HG02623 (cell line): Measurements from ENCODE around the gene MUC5B.
"Not testable (repeated sequence)": the region's sequence is repeated elsewhere in the genome, so short reads cannot be mapped to it uniquely, and the experiment has no call there.

Source experiments
- ATAC-seq: cut with Tn5 transposase; IDR thresholded peaks from one replicate; pipeline ENCODE4 v1.9.1; 2021; ENCODE audit warnings: moderate library complexity; ENCODE audit not compliant: unreplicated experiment

MUC5B gene

GRCh38 chr11:1244557-1244956 is 21.7 kb downstream of the MUC5B start:
- ATAC-seq = not testable (repeated sequence)

- ATAC-seq = not testable (repeated sequence)
Measured at GRCh38 chr11:1245717-1246116, 22.9 kb downstream of the MUC5B start.

- not testable (repeated sequence) for ATAC-seq
Measured at GRCh38 chr11:1246301-1246700, 23.4 kb downstream of the MUC5B start.

GRCh38 chr11:1247026-1247425 is 24.2 kb downstream of the MUC5B start:
- not testable (repeated sequence) for ATAC-seq

GRCh38 chr11:1248951-1249350 is 26.1 kb downstream of the MUC5B start:
- ATAC-seq = not testable (repeated sequence)

- ATAC-seq = not testable (repeated sequence)
Measured at GRCh38 chr11:1250411-1250810, 27.5 kb downstream of the MUC5B start.

GRCh38 chr11:1251236-1251770 is 28.4 kb downstream of the MUC5B start:
- no peak for ATAC-seq

GRCh38 chr11:1252371-1253102 is 29.7 kb downstream of the MUC5B start:
- no peak for ATAC-seq

GRCh38 chr11:1253103-1253485 is 30.2 kb downstream of the MUC5B start:
- ATAC-seq = no peak

- ATAC-seq = no peak
Measured at GRCh38 chr11:1254086-1254648, 31.3 kb downstream of the MUC5B start.

- ATAC-seq = no peak
Measured at GRCh38 chr11:1254733-1255132, 31.9 kb downstream of the MUC5B start.

GRCh38 chr11:1255151-1255550 is 32.3 kb downstream of the MUC5B start:
- ATAC-seq = no peak

GRCh38 chr11:1256257-1257045 is 33.6 kb downstream of the MUC5B start:
- no peak for ATAC-seq

GRCh38 chr11:1257366-1257765 is 34.5 kb downstream of the MUC5B start:
- no peak for ATAC-seq

- ATAC-seq = no peak
Measured at GRCh38 chr11:1257916-1258315, 35.0 kb downstream of the MUC5B start.

GRCh38 chr11:1258401-1259075 is 35.7 kb downstream of the MUC5B start:
- no peak for ATAC-seq

GRCh38 chr11:1259076-1259461 is 36.2 kb downstream of the MUC5B start:
- ATAC-seq = no peak

- ATAC-seq = no peak
Measured at GRCh38 chr11:1259561-1259960, 36.7 kb downstream of the MUC5B start.

GRCh38 chr11:1260023-1260501 is 37.2 kb downstream of the MUC5B start:
- ATAC-seq = no peak

GRCh38 chr11:1260620-1261019 is 37.8 kb downstream of the MUC5B start:
- no peak for ATAC-seq
